Iris pigment epithelial cell (primary cell): ENCODE results near the gene MRC1.
A peak's percentile ranks its signal among the peaks of the same experiment; 100 is the strongest.

Source experiments
- DNase-seq: peaks from one replicate; pipeline ENCODE4 v3.0.0-alpha.2; 2011; ENCODE audit warnings: low read depth

The MRC1 gene

DNA sequence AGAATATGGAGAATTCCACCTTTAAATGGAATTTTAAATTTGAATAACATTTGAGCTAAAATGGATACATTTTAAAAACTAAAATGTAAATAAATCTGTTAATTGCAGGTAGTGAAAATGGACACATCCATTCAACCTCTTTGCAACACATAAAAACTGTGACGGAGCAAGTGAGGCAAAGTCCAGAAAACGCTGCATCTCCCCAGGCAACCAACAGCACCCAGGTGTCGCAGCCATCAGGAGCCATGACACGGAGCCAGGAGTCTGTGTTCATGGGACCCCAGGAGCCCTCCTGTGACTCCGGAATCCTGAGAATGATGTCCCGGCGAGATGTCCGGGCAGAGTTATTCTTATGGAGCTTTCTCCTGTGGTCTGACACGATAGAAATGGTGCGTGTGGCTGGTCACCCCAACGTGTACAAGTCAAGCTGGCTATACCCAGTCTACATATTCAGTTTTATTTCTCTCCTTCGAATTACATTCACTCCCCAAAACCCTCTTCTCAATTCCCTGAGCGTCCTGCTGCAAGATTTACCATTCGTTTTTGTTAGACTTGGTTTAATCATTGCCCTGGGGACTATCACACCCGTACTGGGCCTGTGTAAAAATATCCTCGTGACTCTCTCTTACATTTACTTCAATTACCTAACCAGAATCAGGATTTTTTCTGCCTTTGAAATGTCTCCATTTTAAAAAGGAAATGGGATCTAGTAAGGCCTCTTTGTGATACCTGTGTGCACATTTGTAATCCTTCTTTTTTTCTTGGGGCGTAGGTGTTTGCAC, 13.1 kb upstream of the MRC1 start:
- DNase-seq, result no peak

DNA sequence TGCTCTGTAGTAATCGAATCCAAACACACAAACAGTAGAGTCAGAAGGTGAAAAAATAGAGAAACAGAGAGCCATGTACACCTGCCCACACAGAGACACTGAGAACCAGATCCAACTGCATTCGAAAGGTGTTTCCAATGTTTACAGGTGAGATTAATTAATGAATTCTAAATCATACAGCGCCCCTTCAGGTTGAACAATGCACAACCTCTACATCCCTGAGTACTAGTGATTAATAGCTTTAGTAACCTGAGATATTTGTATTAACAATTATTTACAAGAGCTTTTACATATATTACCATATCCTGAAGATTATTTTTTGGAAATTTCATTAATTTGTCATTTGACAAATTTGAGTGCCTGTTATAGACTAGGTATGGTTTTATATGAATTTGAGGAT, 7.6 kb upstream of the MRC1 start:
- DNase-seq, result no peak

DNA sequence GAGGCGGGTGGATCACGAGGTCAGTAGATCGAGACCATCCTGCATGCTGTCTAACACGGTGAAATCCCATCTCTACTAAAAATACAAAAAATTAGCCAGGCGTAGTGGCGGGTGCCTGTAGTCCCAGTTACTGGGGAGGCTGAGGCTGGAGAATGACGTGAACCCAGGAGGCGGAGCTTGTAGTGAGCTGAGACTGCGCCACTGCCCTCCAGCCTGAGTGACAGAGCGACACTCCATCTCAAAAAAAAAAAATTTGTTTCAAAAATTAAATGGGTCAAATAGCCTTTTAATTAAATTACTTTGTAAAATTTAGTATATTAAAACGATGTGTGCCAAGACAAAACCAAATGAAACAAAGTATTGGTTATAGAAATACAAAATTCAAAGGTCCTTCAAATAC, 6.8 kb upstream of the MRC1 start:
- DNase-seq, result no peak

DNA sequence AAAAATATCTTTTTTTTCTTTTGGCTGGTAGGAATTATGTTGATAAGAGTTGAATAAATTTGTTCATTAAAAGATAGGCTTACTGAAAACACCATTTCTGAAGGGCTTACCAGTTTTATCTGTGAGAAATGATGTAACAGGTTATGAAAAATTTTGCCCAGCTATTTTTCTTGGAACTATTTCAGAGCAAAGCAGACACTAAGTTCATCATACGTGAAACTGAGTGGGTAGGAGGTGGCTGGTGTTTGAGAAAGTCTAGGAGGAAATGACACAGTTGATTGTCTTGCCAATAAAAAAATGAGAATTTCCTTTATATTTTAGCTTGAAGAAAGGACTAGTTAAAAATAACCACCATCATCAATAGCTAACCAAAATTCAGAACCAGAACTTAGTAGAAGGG, 6.2 kb upstream of the MRC1 start:
- DNase-seq, result peak; percentile 54

DNA sequence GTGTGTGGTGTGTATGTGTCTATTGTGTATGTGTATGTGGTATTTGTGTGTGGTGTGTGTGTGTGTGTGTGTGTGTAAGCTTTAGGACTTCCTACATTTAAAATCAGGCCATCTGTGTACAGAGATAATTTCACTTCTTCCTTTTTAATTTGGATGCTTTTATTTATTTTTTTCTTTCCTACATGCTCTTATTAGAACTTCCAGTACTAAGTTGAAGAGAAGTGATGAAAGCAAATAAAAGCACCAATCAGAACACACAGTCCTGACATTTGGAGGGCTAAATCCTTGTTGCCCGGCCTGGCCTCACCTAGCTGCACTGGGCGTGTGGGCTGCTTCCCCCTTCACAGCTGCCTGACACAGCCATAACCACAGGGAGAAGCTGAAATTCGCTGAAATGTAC, 3.8 kb upstream of the MRC1 start:
- no peak for DNase-seq

DNA sequence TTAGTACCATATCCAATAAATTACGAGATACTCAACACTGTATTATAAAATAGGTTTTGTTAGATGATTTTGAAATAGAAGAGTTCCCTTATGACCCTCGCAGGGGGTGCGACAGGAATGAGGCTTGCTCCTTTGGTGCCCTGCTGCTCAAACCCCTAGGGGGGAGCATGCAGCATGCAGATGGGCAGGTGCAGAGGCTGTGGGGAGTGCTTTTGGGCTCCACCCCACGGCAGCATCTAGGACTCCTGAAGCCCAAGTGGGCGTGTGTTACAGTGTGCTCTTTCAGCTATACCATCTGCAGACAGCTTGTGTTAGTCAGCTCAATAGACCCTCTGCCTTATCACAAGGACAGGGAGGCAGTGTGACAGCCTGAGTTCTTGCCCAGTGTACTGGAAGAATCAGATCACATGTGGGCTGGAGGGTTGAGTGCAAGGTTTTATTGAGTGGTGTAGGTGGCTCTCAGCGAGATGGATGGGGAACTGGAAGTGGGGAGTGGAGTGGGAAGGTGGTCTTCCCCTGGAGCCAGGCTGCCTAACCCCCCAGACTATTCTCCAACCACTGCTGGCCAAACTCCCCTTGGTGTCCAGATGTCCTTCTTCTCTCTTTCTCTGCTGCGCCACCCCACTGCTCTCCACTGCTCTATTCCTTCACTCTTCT, 3.1 kb upstream of the MRC1 start:
- DNase-seq, result no peak

DNA sequence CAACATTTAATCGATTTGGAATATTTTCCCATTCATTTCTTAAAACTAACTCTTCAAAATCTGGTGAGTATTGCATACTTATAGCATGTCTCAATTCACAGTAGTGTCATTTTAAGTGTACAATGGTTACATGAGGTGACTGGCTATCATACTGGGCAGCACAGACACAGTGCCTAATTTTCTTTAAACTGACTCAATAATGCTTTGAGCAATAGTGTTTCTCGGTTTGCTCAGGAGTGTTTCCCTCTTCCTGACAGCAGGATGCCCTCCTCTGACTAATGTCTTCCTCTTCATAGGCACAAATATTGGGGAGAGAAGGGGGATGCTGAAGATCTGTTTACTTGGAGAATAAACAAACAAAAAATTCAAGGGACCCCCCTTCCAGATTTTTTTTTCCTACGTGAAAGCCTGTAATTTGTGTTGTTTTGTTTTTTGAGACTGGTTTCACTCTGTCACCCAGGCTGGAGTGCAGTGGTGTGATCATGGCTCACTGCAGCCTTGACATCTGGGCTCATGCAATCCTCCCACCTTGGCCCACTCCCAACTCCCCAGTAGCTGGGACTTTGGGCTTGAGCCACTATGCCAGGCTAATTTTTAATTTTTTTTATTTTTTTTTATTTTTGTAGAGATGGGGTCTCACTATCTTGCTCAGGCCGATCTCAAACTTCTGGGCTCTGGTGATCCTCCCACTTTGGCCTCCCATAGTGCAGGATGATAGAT, 2.2 kb downstream of the MRC1 start:
- no peak for DNase-seq

DNA sequence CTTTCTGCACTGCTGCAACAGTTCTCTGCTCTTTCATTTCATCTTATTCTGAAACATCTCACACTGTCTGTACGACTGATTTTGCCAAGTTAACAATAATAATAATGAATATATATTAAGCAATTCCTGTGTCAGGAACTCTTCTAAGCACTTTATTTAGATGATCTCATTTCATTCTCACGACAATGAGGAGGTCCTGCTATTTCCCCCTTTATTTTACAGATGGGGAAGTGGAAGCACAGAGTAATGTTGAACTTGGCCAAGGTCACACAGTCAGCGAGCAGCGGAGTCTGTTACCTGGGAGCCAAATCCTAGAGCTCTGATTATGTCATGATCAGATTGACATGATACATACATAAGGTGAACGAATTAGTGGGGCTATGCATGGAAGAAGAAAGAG, 5.8 kb downstream of the MRC1 start:
- DNase-seq, result no peak

DNA sequence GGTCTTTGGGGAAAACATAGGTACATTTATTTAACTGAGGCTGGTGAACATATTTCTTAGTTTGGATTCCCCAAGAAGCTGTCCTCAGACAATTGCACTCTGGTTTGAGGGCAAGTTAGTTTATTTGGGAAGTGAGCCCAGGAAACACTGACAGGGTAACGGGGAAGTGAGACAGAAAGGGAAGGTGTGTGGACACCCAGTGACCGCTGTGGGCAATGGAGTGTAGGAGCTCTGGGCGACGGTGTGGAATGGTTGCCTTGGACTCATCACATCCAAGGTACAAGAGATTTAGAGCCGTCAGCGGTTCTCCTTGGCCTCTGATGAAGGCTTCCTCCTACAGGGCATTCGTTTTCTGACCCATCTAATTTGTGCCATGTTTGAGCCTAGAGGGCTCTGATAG, 7.1 kb downstream of the MRC1 start:
- no peak for DNase-seq

DNA sequence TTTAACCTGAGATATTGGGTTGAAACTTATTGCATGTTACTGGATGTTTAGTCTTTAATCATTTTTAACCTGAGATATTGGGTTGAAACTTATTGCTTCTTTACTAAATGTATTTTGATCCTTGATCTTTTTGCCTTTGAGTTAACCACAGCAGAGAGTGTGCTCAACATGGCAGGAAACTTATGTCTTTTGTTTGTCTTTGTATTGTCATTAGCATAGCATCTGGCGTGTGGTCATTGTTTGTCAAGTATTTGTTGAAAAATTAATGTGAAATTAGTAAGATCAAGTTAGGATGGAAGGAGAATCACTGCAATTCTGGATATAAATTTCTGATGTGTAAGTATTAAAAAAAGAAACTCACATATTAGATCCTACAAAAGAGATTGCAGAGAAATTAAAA, 8.2 kb downstream of the MRC1 start:
- no peak for DNase-seq

DNA sequence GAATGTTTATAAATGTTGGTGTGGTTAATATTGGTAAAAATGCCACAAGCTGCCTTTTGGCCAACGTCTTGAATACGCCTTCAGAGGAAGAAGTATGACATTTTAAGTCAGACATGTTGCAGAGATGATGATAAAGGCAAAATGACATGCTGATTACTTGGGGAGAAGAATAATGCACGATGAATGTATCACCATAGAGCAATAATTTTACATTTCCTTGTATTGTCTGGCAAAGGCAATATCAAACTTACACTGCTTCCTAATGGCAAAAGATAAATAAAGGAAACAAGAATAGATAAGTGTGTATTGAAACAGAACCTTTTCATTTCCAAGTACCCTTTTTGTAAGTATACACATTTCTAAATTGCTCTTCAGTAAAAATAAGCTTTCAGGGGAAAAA, 8.6 kb downstream of the MRC1 start:
- no peak for DNase-seq

DNA sequence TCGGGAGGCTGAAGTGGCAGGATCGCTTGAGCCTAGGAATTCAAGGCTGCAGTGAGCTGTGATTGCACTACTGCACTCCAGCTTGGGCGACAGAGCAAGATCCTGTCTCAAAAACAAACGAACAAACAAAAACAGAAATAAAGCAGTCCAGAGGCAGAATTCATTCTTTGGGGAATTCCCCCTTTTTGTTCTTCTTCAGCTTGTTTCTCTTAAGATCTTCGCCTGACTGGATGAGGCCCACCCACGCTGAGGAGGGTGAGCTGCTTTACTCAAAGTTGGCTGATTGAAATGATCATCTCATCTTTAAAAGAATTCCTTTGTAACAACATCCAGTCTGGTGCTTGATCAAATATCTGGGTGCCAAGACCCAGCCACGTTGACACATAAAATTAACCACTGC, 10.7 kb downstream of the MRC1 start:
- no peak for DNase-seq

DNA sequence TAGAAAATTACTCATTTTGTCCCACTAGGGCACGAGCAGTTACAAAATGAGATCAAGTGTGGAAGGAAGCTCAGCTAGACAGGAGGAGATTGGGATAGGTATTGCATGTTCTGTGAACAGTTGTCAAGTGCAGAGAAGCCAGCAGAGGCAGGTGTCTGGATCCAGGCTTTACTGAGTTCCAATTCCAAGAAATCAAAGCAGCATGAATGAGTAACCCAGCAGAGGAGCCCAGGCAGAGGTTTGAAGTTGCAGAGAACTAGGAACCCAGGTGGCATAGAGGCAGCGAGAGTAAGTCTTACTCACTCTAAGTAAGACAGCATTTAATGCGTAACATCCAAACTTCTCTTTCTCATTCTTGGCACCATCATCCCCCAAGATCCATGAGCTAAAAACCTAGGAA, 11.8 kb downstream of the MRC1 start:
- DNase-seq, result no peak

DNA sequence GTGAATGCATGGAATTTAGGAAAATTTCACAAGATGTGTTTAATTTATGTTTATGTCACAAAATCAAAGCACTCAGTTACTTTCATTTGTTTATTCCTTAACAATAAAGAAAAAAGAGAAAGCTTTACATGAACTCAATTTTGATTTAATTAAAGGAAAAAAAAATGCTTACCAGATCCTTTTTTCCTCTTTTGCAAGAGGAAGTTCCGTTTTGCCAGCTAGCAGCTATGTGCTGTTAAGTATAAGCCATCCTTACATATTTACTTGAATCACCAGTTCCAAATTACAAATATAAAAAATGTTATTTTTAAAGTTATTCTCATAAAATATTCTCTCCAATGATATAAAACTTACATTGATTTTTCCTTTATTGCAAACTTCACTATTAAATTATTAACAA, 12.7 kb downstream of the MRC1 start:
- DNase-seq, result no peak

DNA sequence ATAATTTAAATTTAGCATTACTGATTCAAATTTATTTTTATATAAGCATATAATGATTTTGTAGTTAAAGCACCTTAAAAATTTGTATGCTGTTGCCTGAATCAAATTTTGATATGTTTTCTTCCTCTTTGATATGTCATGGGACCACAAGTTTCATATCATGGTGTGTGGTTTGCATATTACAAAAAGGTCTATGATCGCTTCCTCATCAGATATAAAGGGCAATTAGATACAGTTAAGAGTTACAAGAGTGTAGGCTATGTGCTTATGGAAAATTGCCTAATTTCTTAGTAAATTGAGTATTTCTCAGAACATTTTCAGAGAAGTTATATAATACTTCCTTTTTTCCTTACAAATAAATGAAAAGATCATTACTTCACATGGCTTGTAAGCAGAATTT, 22.2 kb downstream of the MRC1 start:
- no peak for DNase-seq

DNA sequence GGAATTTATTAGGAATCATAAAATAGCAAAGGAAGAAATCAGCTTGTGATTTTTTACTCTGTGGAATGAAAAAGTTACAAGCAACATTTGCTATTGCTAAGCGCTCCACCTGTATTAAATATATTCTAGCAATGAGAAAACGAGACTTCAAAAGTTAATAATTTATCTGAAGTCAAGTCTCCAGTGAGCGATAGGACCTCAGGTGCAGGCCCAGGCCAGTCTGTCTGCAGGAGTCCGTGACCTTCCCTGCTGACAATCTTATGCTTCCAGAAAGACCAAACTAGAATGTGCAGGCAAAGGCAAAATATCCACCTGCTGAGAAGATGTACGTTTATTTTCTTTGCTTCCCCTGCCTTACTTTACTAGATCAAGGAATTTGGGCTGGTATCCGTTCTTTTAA, 22.7 kb downstream of the MRC1 start:
- DNase-seq, result no peak

DNA sequence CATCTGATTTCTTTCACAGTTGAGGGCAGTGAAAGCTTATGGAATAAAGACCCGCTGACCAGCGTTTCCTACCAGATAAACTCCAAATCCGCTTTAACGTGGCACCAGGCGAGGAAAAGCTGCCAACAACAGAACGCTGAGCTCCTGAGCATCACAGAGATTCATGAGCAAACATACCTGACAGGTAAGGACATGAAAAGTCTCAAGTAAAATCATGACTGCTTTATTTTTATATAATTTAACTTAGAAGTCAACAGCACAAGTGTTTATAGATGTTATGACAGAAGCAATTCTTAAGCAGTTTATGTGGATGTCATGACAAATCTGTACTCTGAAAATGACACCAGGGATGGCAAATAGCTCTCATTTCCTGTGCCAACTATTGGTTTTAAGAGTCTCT, 24.5 kb downstream of the MRC1 start:
- no peak for DNase-seq

DNA sequence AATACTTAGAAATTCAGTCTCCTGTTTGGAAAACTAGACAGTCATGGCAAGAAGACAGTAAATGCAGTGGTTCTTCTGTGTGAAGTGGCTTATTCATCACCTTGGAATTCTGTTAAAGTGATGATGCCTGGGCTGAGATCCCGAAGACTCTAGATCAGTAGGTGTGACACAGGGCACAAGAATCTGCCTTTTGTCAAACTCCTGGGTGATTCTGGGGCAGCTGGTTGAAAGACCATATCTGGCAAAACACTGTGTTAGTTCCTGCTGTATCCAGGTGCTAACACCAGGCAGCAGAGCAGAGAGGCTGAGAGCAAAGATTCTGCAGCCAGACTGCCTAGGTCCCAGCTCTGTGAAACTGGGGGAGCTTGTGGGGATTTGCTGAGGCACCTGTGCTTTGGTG, 26.5 kb downstream of the MRC1 start:
- peak; percentile 80 for DNase-seq

DNA sequence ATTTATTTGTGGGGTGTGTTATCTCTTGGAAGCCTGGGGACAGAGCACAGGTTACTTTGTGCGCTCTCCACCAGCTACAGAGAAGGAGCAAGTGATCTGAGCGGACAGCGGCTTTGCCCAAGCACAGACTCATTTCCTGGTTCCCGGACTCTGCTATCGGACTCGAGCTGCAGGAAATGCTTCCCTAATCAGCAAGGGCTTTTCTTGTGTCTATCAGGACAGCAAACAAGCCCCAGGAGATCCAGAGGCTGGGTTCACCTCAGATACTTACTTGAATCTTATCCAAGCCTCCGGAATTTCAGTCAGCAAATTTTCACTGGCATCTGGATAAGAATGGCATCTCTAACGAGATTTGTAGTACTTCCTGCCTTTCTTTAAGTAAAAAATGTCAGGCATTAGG, 27.8 kb downstream of the MRC1 start:
- DNase-seq, result peak; percentile 74

DNA sequence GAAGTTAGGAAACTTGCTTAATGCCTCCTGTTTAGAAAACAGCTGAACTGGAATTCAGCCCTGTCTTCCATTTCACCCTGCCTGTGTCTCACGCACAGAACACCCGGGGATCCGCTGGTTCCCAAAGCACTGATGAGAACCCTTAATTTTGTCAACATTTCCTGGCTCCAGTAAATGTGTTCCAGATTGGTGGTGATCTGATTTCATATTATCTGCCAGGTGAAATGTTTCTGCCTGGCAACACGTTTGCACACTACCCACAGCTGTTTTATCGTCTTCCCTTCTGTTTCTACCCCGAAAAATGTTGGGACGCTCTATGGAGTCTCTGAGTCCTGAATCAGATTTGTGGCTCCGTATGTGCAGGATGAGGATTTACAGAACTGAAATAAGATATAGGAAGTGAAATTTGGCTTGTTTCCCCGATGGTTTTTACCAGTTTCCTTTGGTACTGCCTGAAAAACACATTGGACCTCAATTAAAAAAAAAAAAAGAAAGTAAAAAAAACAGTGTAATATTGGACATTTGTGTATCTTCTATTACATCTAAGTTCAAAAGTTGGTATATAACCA, 29.0 kb downstream of the MRC1 start:
- DNase-seq, result no peak

DNA sequence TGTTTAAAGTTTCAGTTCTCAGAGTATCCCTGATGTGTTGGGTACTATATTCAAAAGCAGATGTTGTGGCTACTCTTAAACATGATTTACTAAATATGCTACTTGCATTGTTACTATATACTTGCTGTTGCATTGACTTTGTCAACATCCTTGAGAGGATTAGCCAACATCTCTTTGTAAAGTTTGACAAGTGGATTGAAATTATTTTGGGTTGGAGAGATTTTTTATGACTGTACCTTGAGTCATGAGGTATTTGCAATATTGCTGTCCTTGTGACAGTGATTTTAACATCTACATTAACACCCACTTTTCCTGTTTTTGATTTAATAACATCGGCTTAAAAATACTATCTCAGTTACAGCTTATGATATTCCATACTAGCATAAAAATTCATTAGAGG, 31.9 kb downstream of the MRC1 start:
- no peak for DNase-seq

DNA sequence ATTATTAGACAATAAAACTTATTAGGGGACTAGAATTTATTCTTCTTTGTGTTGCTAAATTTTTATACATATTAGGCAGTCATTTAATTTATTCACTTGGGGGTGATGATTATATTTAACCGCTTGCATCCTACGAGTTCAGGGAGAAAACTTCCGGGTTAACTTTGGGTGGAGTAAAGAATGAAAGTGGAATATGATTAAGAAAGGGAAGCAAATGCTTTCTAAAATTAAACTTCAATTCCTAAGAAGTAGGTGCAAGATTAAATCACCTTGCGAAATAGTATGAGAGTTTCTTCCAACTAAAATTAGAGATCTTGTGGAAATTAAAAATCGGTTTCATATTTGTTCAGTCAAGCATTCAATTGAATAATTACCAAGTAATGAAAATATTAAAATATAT, 33.5 kb downstream of the MRC1 start:
- no peak for DNase-seq
